GM18870 (cell line): Measurements from ENCODE around the gene VNN1.
A peak's percentile ranks its signal among the peaks of the same experiment; 100 is the strongest.
"Not testable (repeated sequence)": the region's sequence is repeated elsewhere in the genome, so short reads cannot be mapped to it uniquely, and the experiment has no call there.

ENCODE experiments used
- ATAC-seq: cut with Tn5 transposase; IDR thresholded peaks from one replicate; pipeline ENCODE4 v1.9.1; 2021; ENCODE audit warnings: moderate library complexity; ENCODE audit not compliant: unreplicated experiment

VNN1 gene

GRCh38 chr6:132725947-132726607 is 12.2 kb upstream of the VNN1 start:
- ATAC-seq, result peak; percentile 90

GRCh38 chr6:132725471-132725870 is 11.6 kb upstream of the VNN1 start:
- ATAC-seq, result no peak

GRCh38 chr6:132719736-132720448 is 6.0 kb upstream of the VNN1 start:
- ATAC-seq, result no peak

- no peak for ATAC-seq
Observed at GRCh38 chr6:132715881-132716637, 2.2 kb upstream of the VNN1 start.

- no peak for ATAC-seq
Observed at GRCh38 chr6:132715204-132715603, 1.3 kb upstream of the VNN1 start.

GRCh38 chr6:132714160-132714559 is 305 bp upstream of the VNN1 start:
- no peak for ATAC-seq

- ATAC-seq, result no peak
Observed at GRCh38 chr6:132712366-132712765, 1.5 kb downstream of the VNN1 start.

GRCh38 chr6:132708771-132709170 is 5.1 kb downstream of the VNN1 start:
- no peak for ATAC-seq

GRCh38 chr6:132708002-132708401 is 5.9 kb downstream of the VNN1 start:
- no peak for ATAC-seq

GRCh38 chr6:132706756-132707155 is 7.1 kb downstream of the VNN1 start:
- not testable (repeated sequence) for ATAC-seq

GRCh38 chr6:132703936-132704335 is 9.9 kb downstream of the VNN1 start:
- ATAC-seq, result no peak

GRCh38 chr6:132698608-132699007 is 15.2 kb downstream of the VNN1 start:
- ATAC-seq, result peak; percentile 94

GRCh38 chr6:132695773-132696172 is 18.1 kb downstream of the VNN1 start:
- ATAC-seq, result no peak

- ATAC-seq, result no peak
Observed at GRCh38 chr6:132693478-132693877, 20.4 kb downstream of the VNN1 start.

- ATAC-seq, result no peak
Observed at GRCh38 chr6:132690678-132691077, 23.2 kb downstream of the VNN1 start.

- ATAC-seq, result no peak
Observed at GRCh38 chr6:132687306-132687705, 26.5 kb downstream of the VNN1 start.

- ATAC-seq, result no peak
Observed at GRCh38 chr6:132686531-132686930, 27.3 kb downstream of the VNN1 start.

- ATAC-seq, result no peak
Observed at GRCh38 chr6:132685009-132685408, 28.8 kb downstream of the VNN1 start.

- no peak for ATAC-seq
Observed at GRCh38 chr6:132684272-132684671, 29.6 kb downstream of the VNN1 start.

GRCh38 chr6:132683543-132683942 is 30.3 kb downstream of the VNN1 start:
- ATAC-seq, result no peak

GRCh38 chr6:132679094-132679493 is 34.8 kb downstream of the VNN1 start:
- peak; percentile 76 for ATAC-seq

GRCh38 chr6:132675749-132676148 is 38.1 kb downstream of the VNN1 start:
- no peak for ATAC-seq
